Right renal pelvis (tissue), 4 donors: ENCODE measurements around the gene RBM25. TPM values are rescaled to one million over a fixed set of nuclear protein-coding genes. Genes with fewer than 3 reads are reported as not detected.
"Not testable (repeated sequence)": the region's sequence is repeated elsewhere in the genome, so short reads cannot be mapped to it uniquely, and the experiment has no call there.

Experiments
- DNase-seq, 4 donors: peaks; one replicate each; pipeline ENCODE4 v3.0.0-alpha.2; 2013; ENCODE audit warnings: low read depth in 4 of 4, low spot score in 3 of 4, missing footprints in 1 of 4
- polyA plus RNA-seq, 4 donors: library from polyadenylated mRNA; unstranded; fragments of 120-200 nt; gene quantifications; one replicate each; pipeline ENCODE4 v1.2.1, GENCODE V29; 2013; ENCODE audit not compliant: insufficient read length in 4 of 4

RBM25 gene
- polyA plus RNA-seq, 4 donors, result 142 to 167 (median 162) TPM

- DNase-seq, result no peak
These were observed 109.9 kb downstream of the RBM25 start for GRCh38 chr14:73168274-73168673.

GRCh38 chr14:73168691-73169090, 110.4 kb downstream of the RBM25 start:
- no peak for DNase-seq

GRCh38 chr14:73169855-73170254, 111.5 kb downstream of the RBM25 start:
- DNase-seq, result not testable (repeated sequence)

GRCh38 chr14:73170686-73171085, 112.4 kb downstream of the RBM25 start:
- no peak for DNase-seq

GRCh38 chr14:73172500-73172899, 114.2 kb downstream of the RBM25 start:
- DNase-seq, result no peak

- peak in 3 of 4 donors; percentile 10 to 16 (median 14) for DNase-seq
These were observed 114.9 kb downstream of the RBM25 start for GRCh38 chr14:73173092-73173735.

Other genes starting within 250 kb of the RBM25 start
- gene DPF3, start 164.4 kb upstream of the RBM25 start, polyA plus RNA-seq, result 1 to 10 TPM; 4.1 to 6.2 (median 5.0) TPM
- 10 to 100 TPM; 14.4 to 22.5 (median 19.3) TPM for gene DCAF4, start 132.1 kb upstream of the RBM25 start, polyA plus RNA-seq
- gene ZFYVE1, start 31.4 kb upstream of the RBM25 start, polyA plus RNA-seq, result 10 to 100 TPM; 18.4 to 20.8 (median 19.7) TPM
- 10 to 100 TPM; 69.3 to 79.5 (median 75.9) TPM for gene PSEN1, start 78.0 kb downstream of the RBM25 start, polyA plus RNA-seq
- gene PAPLN, start 179.0 kb downstream of the RBM25 start, polyA plus RNA-seq, result 10 to 100 TPM; 20.9 to 28.4 (median 24.3) TPM